A549 treated with AZD9567 at 1 μM for 4 hours (cell line): Measurements from ENCODE around the gene ZNF580. TPM values are rescaled to one million over a fixed set of nuclear protein-coding genes. Genes with fewer than 3 reads are reported as not detected.

Experiments used
- total RNA-seq: library from RNA; stranded (reverse); fragments of 200-300 nt; extraction: Qiagen RNA extraction; gene quantifications from 5 replicates; pipeline ENCODE4 v1.2.3, GENCODE V29; 2022; ENCODE audit not compliant: insufficient read depth

ZNF580 gene, protein sequence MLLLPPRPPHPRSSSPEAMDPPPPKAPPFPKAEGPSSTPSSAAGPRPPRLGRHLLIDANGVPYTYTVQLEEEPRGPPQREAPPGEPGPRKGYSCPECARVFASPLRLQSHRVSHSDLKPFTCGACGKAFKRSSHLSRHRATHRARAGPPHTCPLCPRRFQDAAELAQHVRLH
- total RNA-seq, result 22.8 to 54.8 TPM (median 51.9 TPM) in 5 replicates

DNA sequence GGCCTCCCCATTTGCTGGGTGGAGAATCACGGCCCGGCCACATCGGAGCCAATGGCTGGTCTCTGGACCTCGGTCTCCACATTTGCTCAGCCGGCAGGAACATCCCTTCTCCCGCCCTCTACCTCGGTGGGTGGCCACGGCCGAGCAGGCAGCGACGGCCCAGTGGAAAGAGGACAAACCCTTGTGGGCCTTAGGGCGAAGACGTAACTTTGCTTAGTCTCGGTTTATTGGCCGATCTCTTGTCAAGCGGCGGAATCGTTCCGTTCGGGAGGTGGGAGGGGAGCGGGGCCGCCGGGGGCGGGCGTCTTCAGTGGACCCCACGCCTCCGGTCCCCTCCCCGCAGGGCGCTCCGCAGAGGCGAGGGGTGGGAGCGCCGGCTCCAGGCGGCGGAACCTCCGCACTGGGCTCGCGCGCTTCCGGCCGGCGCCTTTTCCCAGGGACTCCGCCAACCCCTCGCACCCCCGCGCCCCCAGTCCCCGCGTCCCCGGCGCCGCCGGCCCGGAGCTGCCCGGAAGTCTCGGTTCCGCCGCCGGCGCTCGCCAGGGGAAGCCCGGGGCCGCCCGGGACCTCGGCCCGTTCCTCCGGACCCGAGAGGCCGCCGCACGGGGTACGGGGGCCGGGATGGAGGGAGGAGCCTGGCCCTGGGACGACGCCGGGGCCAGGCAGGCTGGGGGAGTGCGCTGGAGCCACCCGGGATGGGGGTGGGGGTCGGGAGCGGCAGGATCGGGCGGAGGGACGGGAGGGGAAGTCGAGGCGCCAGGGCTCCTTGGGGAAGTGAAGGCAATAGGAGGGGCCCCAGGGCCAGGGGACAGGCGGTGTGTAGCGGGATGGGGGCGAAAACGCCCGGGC is at the start of gene ZNF580:
Gene ZNF580, plus strand, starts transcription at position 426 of the 849 bp plus-strand sequence. CDS start 1,507 bp downstream, outside the sequence.

DNA sequence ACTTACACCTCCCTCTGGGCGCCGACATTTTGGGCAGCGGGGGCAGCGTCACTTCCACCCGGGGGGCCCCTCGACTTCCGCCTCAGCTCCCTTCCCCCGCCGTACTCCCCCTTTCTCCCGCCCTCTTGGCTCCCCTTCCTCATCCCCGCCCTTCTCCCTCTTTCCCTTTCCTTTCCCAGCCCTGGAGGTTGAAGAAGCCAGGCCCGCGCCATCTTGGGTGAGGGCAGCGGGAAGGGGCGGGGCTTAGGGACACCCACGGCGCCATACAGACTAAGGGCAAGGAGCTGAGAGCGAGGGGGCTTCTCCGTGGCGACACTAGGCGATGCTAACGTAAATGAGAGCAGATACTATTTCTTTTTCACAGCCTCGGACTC is 41.3 kb upstream of the ZNF580 start, which contains the start of gene FIZ1:
Gene FIZ1, minus strand, starts transcription at position 50 of the 374 bp plus-strand sequence. CDS start 1,652 bp downstream, outside the sequence.

DNA sequence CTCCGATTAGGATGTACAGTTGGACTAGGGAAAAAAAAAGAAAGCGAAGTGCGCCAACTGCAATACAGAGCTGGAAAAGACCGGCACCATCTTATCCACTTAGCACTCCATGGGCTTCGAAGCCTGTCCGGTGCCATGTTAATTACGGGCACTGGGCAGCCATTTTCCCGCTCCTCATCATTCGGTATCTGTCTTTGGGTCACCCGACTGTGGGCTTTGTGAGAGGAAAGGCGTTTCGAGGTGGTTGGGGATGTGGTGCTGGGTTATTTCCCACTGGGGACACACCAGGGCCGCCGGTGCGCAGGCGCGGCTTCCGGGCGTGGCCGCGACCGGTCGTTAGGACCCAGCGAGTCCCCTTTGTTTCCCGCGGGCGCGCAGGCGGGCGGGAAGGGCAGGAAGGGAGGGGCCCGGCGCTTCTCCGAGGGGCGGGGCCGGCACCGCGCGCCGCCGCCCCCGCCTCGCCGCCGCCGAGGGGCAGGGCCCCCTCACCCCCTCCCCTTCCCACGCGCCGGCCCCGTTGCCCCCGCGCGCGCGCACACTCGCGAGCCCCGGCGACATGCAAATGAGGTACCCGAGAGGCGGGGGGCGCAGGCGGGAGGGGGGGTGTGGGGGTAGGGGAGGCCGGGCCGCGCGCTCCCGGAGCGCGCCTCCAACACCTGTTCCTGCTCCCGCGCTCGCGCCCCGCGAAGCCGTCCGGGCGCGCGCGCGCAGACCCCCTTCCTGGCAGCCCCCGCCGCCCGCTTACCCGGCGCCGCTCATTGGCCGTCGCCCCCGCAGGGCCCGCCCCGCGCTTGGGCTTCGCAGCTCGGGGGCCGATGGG is 40.8 kb upstream of the ZNF580 start, which contains the start of gene ZNF524:
Gene ZNF524, plus strand, starts transcription at position 447 of the 820 bp plus-strand sequence. CDS start 1,825 bp downstream, outside the sequence.

DNA sequence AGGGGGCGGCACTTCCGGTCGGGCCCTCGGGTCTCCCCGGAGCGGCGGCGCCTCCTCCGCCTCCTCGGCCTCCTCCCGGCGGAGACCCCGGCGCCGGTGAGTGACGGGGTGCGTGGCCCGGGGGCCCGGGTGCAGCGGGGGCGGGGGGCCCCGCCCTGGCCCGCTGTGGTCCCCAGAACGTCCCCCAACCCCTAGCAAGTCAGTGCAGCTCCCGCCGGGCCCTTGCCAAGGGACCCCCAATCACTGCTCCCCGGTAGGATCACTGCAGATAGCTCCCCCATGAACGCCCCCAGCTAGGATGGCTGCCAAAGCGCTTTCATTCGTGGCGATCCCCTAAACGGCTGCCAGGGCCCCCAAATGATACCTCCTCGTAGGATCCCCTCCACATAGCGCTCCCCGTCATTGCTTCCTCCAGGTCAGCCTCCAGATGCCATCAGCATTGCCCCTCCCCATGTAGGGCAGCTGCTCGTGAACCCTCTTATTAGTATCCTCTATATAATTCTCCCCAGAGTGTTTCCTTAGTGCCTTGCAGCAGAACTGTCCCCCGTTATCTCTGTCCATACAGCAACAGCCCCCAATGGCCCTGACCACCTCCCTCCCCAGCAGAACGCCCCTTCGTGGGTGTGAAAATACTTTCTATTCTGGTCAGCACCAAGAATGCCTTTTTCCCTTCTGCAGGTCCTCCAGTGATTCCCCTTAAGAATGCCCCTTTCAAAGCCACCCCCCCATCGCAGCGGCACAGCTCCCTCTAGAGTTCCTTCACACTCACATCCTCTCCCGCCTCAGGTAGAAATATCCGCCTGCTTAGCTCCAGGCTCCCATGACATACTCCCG is 34.9 kb upstream of the ZNF580 start, which contains the start of gene ZNF865:
Gene ZNF865, plus strand, starts transcription at position 11 of the 834 bp plus-strand sequence. CDS start 7,972 bp downstream, outside the sequence.

DNA sequence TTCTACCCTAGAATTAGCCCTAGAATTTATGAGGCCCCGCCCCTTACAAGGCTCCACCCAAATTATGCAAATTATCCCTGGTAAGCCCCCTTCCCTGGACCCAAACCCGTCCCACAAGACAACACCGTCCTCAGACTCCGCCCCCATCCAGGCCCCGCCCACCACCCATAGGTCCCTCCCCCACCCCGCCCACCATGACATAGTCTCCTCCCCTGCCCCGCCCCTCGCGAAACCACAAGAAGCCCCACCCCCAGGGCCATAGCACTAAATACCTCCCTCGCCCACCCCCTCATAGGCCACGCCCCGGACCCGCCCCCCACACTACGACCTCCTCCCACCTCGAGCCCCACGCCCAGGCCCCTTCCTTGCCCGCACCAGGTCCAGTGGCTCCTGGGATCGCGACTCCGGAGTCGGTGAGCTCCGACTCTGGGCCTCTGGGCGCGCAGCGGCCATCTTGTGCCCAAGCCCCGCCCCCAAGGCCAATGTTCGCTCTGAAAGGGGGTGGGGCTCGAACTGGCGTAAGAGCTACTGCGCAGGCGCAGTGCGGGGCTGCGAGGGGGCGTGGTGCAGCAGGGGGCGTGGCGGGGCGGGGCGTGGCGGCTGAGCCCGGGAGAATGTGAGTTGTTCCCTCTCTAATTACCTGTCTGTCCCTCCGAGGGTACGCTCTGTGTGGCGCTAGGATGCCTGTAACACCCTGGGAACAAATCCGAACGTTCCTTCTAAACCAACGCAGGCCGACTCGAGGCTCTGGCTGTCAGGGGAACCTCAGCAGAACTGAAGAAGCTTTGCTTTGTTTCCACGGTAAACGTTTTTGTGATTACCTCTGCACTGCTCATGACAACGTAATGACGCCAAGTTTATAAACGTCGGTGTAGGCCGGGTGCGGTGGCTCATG is 16.4 kb upstream of the ZNF580 start, which contains the start of gene ZNF784:
Gene ZNF784, minus strand, starts transcription at position 458 of the 895 bp plus-strand sequence. Its CDS starts 5 bp downstream, at position 453.

DNA sequence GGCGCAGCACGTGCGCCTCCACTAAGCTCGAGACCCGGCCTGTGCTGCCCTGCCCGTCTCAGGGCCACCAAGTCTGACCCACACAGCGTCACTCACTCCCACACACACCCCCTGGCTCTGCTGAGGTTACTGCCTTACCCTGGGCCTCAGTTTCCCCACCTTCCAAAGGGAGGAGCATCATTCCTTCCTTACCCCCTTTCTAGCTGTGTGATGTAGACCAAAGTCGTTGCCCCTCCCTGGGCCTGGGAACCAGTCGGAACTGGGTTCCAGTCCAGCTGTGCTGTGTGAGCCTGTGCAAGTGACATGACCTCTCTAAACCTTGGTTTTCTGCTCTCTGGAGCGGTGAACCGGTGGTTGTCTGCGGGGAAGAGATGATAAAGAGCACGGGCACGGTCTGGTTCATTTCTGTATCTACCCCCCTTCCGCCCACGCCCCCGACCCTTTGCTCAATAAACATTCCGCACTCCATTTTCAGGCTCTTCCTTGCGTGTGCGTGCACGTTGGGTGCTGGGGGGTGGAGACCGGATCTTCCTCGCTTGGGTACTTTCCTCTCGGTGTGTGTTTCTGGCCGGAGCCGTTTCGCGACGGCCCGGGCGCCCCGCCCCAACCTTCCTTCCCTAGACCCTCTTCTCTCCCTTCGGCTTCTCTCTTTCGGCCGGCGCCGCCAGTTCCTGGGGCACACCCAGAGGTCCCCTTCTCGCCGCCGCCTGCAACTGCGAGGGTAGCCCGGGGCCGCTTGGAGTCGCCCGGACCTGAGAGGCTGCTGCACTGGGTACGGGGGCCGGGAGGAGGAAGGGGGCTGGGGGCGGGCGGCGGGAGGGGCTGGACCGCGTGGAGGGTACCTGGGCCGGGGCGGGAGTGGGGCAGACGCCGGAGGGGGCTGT is 2.4 kb downstream of the ZNF580 start, which contains the start of gene ZNF581:
Gene ZNF581, plus strand, starts transcription at position 647 of the 884 bp plus-strand sequence. CDS start 923 bp downstream, outside the sequence.

DNA sequence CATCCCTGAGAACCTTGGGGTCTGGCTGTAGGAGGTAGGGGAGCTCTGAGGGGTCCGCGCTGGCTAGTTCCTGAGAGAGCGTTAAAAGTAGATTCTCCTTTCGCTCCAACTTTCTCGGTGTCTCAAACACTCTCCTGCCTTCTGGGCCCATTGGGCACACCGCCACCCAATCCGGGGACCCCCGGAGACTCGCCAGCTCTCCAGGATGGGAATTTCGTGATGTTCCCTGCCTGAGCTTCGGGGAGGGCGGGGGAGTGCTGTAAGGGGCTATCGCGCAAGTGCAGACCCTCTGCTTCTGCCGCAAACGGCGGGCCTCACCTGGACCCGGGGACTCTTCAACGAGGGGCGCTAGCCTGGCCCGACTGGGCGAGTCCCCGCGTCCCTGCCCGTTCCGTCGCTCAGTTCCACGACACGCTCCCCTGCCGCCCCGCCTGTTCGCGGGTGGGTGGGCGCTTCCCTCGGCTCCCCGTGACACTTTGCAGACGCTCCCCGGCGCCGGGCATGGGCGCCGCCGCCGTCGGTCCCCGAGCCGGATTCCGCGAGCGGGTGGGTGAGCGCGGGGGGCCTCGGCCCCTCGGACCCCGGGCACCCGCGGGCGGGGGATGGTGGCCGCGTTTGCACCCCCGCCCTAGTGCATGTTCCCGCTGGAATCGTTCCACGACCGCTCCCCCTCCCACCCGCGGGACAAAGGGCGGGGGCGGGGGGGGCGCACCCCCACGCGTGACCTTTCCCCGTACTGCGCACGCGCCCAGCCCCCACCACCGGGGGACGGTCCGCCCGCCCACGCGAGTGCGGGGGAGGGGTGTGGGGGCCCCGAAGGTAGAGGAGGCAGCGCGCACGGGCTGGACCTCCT is 7.2 kb downstream of the ZNF580 start, which contains the start of gene CCDC106:
Gene CCDC106, plus strand, starts transcription at position 481 of the 853 bp plus-strand sequence. CDS start 835 bp downstream, outside the sequence.

DNA sequence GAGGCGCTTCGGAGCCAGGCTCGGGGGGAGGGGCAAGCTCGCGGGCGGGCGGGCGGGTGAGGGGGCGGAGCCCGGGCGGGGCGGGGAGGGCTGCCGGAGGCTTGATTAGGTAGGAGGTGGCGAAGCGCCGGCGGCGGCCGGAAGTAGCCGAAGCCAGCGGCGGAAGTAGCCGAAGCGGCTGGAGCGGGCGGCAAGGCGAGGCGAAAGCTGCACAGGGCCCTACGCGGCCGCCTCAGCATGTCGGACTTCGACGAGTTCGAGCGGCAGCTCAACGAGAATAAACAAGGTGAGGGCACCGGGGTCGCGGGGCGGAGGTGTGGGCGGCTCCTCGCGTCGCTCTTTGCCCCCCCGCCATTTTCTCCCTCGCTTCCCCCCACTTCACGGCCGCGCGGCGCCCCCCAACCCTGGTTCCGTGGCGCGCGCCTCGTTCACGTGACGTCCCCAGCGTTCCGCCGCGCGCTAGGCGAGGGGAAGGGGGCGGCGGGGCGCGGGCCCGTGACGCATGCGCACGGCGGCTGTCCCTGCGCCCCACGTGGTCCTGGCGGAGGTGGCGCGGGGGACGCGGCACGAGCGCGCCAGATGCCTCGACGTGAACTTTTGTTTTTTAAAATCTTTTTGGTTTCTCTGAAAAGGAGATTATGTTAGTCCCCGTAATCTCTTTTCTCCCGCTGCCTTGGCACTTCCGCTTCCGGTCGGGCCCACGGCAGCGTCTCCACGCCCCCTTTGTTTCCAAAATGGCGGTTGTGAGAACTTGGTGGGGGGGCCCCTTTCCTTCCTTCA is 14.3 kb downstream of the ZNF580 start, which contains the start of gene U2AF2:
Gene U2AF2, plus strand, starts transcription at position 168 of the 780 bp plus-strand sequence. Its CDS starts 70 bp downstream, at position 238.

DNA sequence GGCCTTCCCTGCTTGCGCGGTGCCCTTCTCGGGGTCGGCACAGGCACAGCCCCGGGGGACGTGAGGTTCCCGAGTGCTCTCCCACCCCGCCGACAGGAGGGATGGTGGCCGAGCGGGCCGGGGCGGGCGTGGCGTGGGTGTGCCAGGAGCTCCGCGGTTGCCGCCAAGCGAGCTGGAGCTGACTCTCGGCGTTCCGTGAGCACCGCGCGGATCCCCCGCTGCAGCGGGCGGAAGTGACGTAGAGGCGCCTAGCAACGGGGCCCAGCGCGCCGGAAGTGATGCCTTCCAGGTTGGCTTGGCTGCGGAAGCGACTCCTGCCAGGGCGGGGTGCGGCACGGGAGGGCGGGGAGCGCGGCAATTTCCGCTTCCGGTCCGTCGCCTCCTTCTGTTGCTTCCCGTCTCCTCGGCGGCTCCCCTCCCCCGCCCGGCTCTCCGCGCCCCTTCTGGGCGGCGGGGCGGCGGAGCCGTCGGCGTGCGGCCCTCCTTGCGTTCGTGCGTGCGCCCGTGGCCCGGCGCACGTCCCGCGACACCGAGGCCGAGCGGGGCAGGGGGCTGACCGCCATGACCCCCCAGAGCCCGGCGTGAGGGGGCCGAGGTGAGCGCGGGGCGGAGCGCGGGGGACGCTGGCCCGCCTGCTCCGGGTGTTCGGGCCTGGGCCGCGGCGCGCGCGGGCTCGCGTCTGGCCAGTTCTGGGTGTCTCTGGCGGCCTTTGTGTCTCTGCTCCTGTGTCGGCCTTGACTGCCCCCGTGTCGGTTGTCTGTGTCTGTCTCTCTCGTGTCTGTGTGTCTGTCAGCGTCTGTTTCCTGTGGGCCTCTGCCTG is 34.2 kb downstream of the ZNF580 start, which contains the start of gene EPN1:
Gene EPN1, plus strand, starts transcription at position 386 of the 820 bp plus-strand sequence. CDS start 3,402 bp downstream, outside the sequence.

Other genes with a start within 250 kb of the ZNF580 start
- 283 to 453 TPM (median 448 TPM) in 5 replicates for gene UBE2S, start 233.2 kb upstream of the ZNF580 start, total RNA-seq
- gene SHISA7, start 197.7 kb upstream of the ZNF580 start, total RNA-seq, result 0.02 TPM in 2 of 5 replicates, not detected in the others
- gene ISOC2, start 179.4 kb upstream of the ZNF580 start, total RNA-seq, result 49.3 to 64.4 TPM (median 61.3 TPM) in 5 replicates
- not detected in 5 replicates for gene C19orf85, start 176.3 kb upstream of the ZNF580 start, total RNA-seq
- gene ZNF628, start 164.4 kb upstream of the ZNF580 start, total RNA-seq, result 4.3 to 7.1 TPM (median 6.2 TPM) in 5 replicates
- 31.1 to 56.8 TPM (median 53.6 TPM) in 5 replicates for gene NAT14, start 155.8 kb upstream of the ZNF580 start, total RNA-seq
- 0.41 to 1.0 TPM (median 0.82 TPM) in 5 replicates for gene SSC5D, start 152.6 kb upstream of the ZNF580 start, total RNA-seq
- 1.8 to 2.1 TPM (median 2.0 TPM) in 4 of 5 replicates, not detected in the other for gene SBK2, start 103.9 kb upstream of the ZNF580 start, total RNA-seq
- 0.79 to 1.2 TPM (median 0.93 TPM) in 4 of 5 replicates, not detected in the other for gene SBK3, start 95.5 kb upstream of the ZNF580 start, total RNA-seq
- gene ZNF579, start 60.2 kb upstream of the ZNF580 start, total RNA-seq, result 7.2 to 29.0 TPM (median 26.0 TPM) in 5 replicates
- 18.8 to 22.1 TPM (median 21.4 TPM) in 5 replicates for gene FIZ1, start 41.5 kb upstream of the ZNF580 start, total RNA-seq
- gene ZNF524, start 40.7 kb upstream of the ZNF580 start, total RNA-seq, result 11.7 to 18.6 TPM (median 17.2 TPM) in 5 replicates
- 5.6 to 11.6 TPM (median 11.2 TPM) in 5 replicates for gene ZNF865, start 35.4 kb upstream of the ZNF580 start, total RNA-seq
- gene ZNF784, start 16.4 kb upstream of the ZNF580 start, total RNA-seq, result 5.3 to 7.2 TPM (median 6.9 TPM) in 5 replicates
- gene ZNF581, start 2.6 kb downstream of the ZNF580 start, total RNA-seq, result 32.4 to 52.5 TPM (median 51.0 TPM) in 5 replicates
- gene CCDC106, start 7.2 kb downstream of the ZNF580 start, total RNA-seq, result 11.8 to 15.8 TPM (median 15.2 TPM) in 5 replicates
- gene U2AF2, start 14.0 kb downstream of the ZNF580 start, total RNA-seq, result 256 to 304 TPM (median 290 TPM) in 5 replicates
- 120 to 215 TPM (median 193 TPM) in 5 replicates for gene EPN1, start 34.2 kb downstream of the ZNF580 start, total RNA-seq
- gene NLRP9, start 97.4 kb downstream of the ZNF580 start, total RNA-seq, result not detected in 5 replicates
- gene RFPL4A, start 118.1 kb downstream of the ZNF580 start, total RNA-seq, result 0.84 to 2.2 TPM (median 1.1 TPM) in 5 replicates
- gene RFPL4AL1, start 128.1 kb downstream of the ZNF580 start, total RNA-seq, result 0.14 to 0.17 TPM (median 0.17 TPM) in 3 of 5 replicates, not detected in the others
- 0.02 to 0.03 TPM (median 0.03 TPM) in 3 of 5 replicates, not detected in the others for gene NLRP11, start 191.0 kb downstream of the ZNF580 start, total RNA-seq
- gene NLRP4, start 195.5 kb downstream of the ZNF580 start, total RNA-seq, result not detected in 5 replicates